K562 (cell line): ENCODE data around the gene MARVELD1. TPM values are rescaled to one million over a fixed set of nuclear protein-coding genes. Genes with fewer than 3 reads are reported as not detected.

Experiments
- ATAC-seq: fragments of 200-7000 bp; cut with Tn5 transposase; 3 replicates; pipeline ENCODE4 v1.9.1; 2020; ENCODE audit warnings: moderate library complexity
- BruUV-seq: library from RNA; stranded (reverse); fragments of 400-500 nt; replicated peaks from 2 replicates; lab custom pipeline; 2021; lab: Mats Ljungman, UMichigan
- CTCF ChIA-PET: fragments of 300-600 bp; formaldehyde crosslinking; extraction: SDS; loops from one replicate; lab custom pipeline; 2021; ENCODE audit warnings: low intra/inter-chr PET ratio; lab: Yijun Ruan, JAX
- POLR2A ChIA-PET: fragments of 300-600, 350-650 bp; sonication (Branson Sonifier 250); formaldehyde crosslinking; extraction: SDS; loops from one replicate; lab custom pipeline; 2021; ENCODE audit warnings: antibody characterized with exemption, inconsistent platforms; lab: Yijun Ruan, JAX
- DNase-seq, 4 experiments: peaks; one replicate each; pipeline versions ENCODE4 v3.0.0 to v3.0.0-alpha.2; 2011 to 2018; ENCODE audit warnings: low spot score in 3 of 4, mixed read lengths in 3 of 4; ENCODE audit errors: extremely low read depth in 1 of 4
- FAIRE-seq: peaks from 2 replicates; lab custom pipeline; 2011; peaks lifted over from hg19 to GRCh38; lab: Jason Lieb, UNC
- H2AFZ ChIP-seq: 2 replicates; pipeline ENCODE4 v1.6.0; 2011; ENCODE audit warnings: low read depth, low read length, control low read depth, inconsistent platforms
- H3K27ac ChIP-seq: fragments of 200-600 bp; 3 replicates; pipeline ENCODE4 v1.8.0; 2011; ENCODE audit warnings: low read depth, mild to moderate bottlenecking, control low read depth, inconsistent platforms, low read length, moderate library complexity, mixed read lengths; ENCODE audit errors: extremely low read depth
- H3K27me3 ChIP-seq, 2 experiments: fragments of 300-600 bp in 1 of 2; 2 replicates in 1 of 2; 3 replicates in 1 of 2; pipeline versions ENCODE4 v1.6.0 to v1.8.0; 2011; ENCODE audit warnings: inconsistent platforms in 2 of 2, low read length in 2 of 2, mild to moderate bottlenecking in 1 of 2, mixed read lengths in 1 of 2, moderate library complexity in 1 of 2; ENCODE audit not compliant: control insufficient read depth in 2 of 2, insufficient read depth in 2 of 2
- H3K36me3 ChIP-seq: fragments of 300-600 bp; 3 replicates; pipeline ENCODE4 v1.8.0; 2011; ENCODE audit warnings: mild to moderate bottlenecking, low read length, inconsistent platforms; ENCODE audit not compliant: control insufficient read depth, insufficient read depth
- H3K4me1 ChIP-seq, 2 experiments: fragments of 200-600 bp in 1 of 2; replicated peaks in 1 of 2; 2 replicates in 1 of 2; 3 replicates in 1 of 2; pipeline versions ENCODE4 v1.5.1 to v1.8.0; 2011; ENCODE audit warnings: inconsistent platforms in 2 of 2, low read length in 2 of 2, mild to moderate bottlenecking in 1 of 2, mixed read lengths in 1 of 2, moderate library complexity in 1 of 2; ENCODE audit not compliant: control insufficient read depth in 2 of 2, insufficient read depth in 2 of 2
- H3K4me2 ChIP-seq: 2 replicates; pipeline ENCODE4 v1.6.1; 2011; ENCODE audit warnings: low read length, control low read depth, inconsistent platforms, mixed read lengths; ENCODE audit not compliant: insufficient read depth
- H3K4me3 ChIP-seq: fragments of 200-600 bp; sonication (generic), shearing (Covaris generic); 2 replicates; pipeline ENCODE4 v1.5.1; 2016; ENCODE audit warnings: control low read depth, inconsistent platforms
- H3K79me2 ChIP-seq: fragments of 200-600 bp; 3 replicates; pipeline ENCODE4 v1.8.0; 2011; ENCODE audit warnings: low read length, inconsistent platforms; ENCODE audit not compliant: control insufficient read depth, insufficient read depth
- H3K9ac ChIP-seq, 2 experiments: 2 replicates each; pipeline versions ENCODE4 v1.6.0 to v1.6.1; 2011; ENCODE audit warnings: low read depth in 2 of 2, low read length in 2 of 2, control low read depth in 1 of 2, inconsistent platforms in 1 of 2, mild to moderate bottlenecking in 1 of 2, mixed read lengths in 1 of 2; ENCODE audit not compliant: insufficient read depth in 1 of 2
- H3K9me1 ChIP-seq: one replicate; pipeline ENCODE4 v1.6.0; 2011; ENCODE audit warnings: inconsistent platforms, mild to moderate bottlenecking, low read length, moderate library complexity; ENCODE audit not compliant: control insufficient read depth, insufficient read depth
- H3K9me3 ChIP-seq: replicated peaks from 2 replicates; pipeline ENCODE4 v1.5.1; 2011; ENCODE audit warnings: low read depth, low read length, inconsistent platforms; ENCODE audit not compliant: control insufficient read depth, insufficient read depth
- H4K20me1 ChIP-seq: replicated peaks from 2 replicates; pipeline ENCODE4 v1.6.1; 2011; ENCODE audit warnings: low read length, inconsistent platforms, mixed read lengths; ENCODE audit not compliant: control insufficient read depth, insufficient read depth
- BRCA1 ChIP-seq, 2 experiments: fragments of 450-650 bp in 1 of 2; sonication (generic) in 1 of 2; formaldehyde crosslinking in 1 of 2; IDR thresholded peaks; 2 replicates each; pipeline versions ENCODE4 v1.5.0 to v1.6.1; 2017 to 2020; ENCODE audit warnings: mild to moderate bottlenecking in 1 of 2, missing genetic modification reagents in 1 of 2
- BRF2 ChIP-seq: IDR thresholded peaks from 3 replicates; pipeline ENCODE4 v1.6.1; 2011; ENCODE audit warnings: borderline replicate concordance, mild to moderate bottlenecking; ENCODE audit not compliant: insufficient read length, insufficient read depth
- MAFF ChIP-seq: IDR thresholded peaks from 2 replicates; pipeline ENCODE4 v1.6.1; 2012; ENCODE audit warnings: low read length, improper control_type of control experiment
- MED1 ChIP-seq: sonication (generic); formaldehyde crosslinking; IDR thresholded peaks from 2 replicates; pipeline ENCODE4 v1.8.1; 2023; ENCODE audit warnings: missing genetic modification reagents, borderline replicate concordance
- MEF2A ChIP-seq: IDR thresholded peaks from 2 replicates; pipeline ENCODE4 v1.6.1; 2011; ENCODE audit warnings: low read depth, mild to moderate bottlenecking, low read length, moderate library complexity; ENCODE audit not compliant: control insufficient read depth
- MEF2D ChIP-seq: conservative IDR thresholded peaks from 2 replicates; pipeline ENCODE4 v1.6.1; 2016; ENCODE audit warnings: low read depth, missing genetic modification characterization, missing compliant biosample characterization
- SIX5 ChIP-seq, 2 experiments: IDR thresholded peaks; 2 replicates each; pipeline ENCODE4 v1.6.1; 2011; ENCODE audit warnings: low read length in 2 of 2, borderline replicate concordance in 1 of 2, low read depth in 1 of 2, mild to moderate bottlenecking in 1 of 2, moderate library complexity in 1 of 2; ENCODE audit not compliant: insufficient read depth in 1 of 2
- SRSF3 ChIP-seq: fragments of 200-400 bp; formaldehyde crosslinking; IDR thresholded peaks from 2 replicates; pipeline ENCODE4 v1.6.1; 2016; ENCODE audit warnings: mild to moderate bottlenecking, low read length, moderate library complexity; ENCODE audit not compliant: insufficient read depth
- XRCC4 ChIP-seq: IDR thresholded peaks from one replicate; pipeline ENCODE4 v1.6.1; 2011; ENCODE audit not compliant: insufficient read depth, insufficient read length; ENCODE audit errors: extremely low read depth
- ZBTB1 ChIP-seq: sonication (generic); formaldehyde crosslinking; IDR thresholded peaks from 2 replicates; pipeline ENCODE4 v1.8.1; 2023; ENCODE audit warnings: missing genetic modification reagents, low read depth, mild to moderate bottlenecking, borderline replicate concordance
- WGBS: fragments of 100-300 bp; shearing (Covaris generic); methylation state at CpG from one replicate; pipeline ENCODE4 v1.1.6; 2016; ENCODE audit warnings: low coverage, mixed read lengths; ENCODE audit not compliant: insufficient coverage; ENCODE audit errors: missing lambda C conversion rate; 5-methylcytosine and 5-hydroxymethylcytosine counted together
- in situ Hi-C: fragments of 300-500 bp; cut with MboI; formaldehyde crosslinking; loops from 4 replicates; pipeline ENCODE4 v1.15.0; 2018; ENCODE audit warnings: inconsistent platforms, mixed read lengths
- intact Hi-C: fragments of 100-400 bp; cut with micrococcal nuclease; formaldehyde crosslinking; loops from 2 replicates; pipeline ENCODE4 v1.14.2; 2022
- polyA plus RNA-seq, 8 experiments: library from polyadenylated mRNA; depleted of rRNA in 4 of 8; stranded (reverse) in 5 of 8; unstranded in 3 of 8; fragments of >200 nt; fragmentation: Nextera tagmentation in 2 of 8; fragmentation: Illumina TruSeq in 1 of 8; extraction: Ambion mirVana in 2 of 8; extraction: Trizol in 1 of 8; gene quantifications; 2 replicates each; pipeline versions ENCODE4 v1.2.1 to v1.2.3, GENCODE V29; 2011 to 2014; ENCODE audit warnings: inconsistent platforms in 1 of 8, missing spikeins in 1 of 8
- total RNA-seq, 7 experiments: library from RNA; depleted of rRNA in 6 of 7; stranded (reverse); fragments of >200 nt in 6 of 7; fragmentation: Illumina TruSeq in 2 of 7; extraction: Trizol in 2 of 7; gene quantifications; 2 replicates each; pipeline versions ENCODE4 v1.2.1 to v1.2.3, GENCODE V29; 2011 to 2021; ENCODE audit warnings: low replicate concordance in 1 of 7
- TF ChIP-seq, protein P1 (sequence below): fragments of 450-650 bp; IDR thresholded peaks from 2 replicates; pipeline ENCODE4 v1.6.1; 2016; ENCODE audit warnings: low read depth, mild to moderate bottlenecking, moderate library complexity
- TF ChIP-seq, protein P2 (sequence below): fragments of 450-650 bp; IDR thresholded peaks from 2 replicates; pipeline ENCODE4 v1.6.1; 2016; ENCODE audit warnings: missing biosample characterization, missing genetic modification characterization

The MARVELD1 gene
- total and polyA plus RNA-seq, 9 of the 15 experiments (the other 6 are each of a cell fraction or from before 2014, with no cell fraction given), result 2.7 to 12.5 (median 5.3) TPM

GRCh38 chr10:97748116-97748515 lies 34.6 kb downstream of the MARVELD1 start:
- Histone ChIP-seq H4K20me1 (no peaks in the 10 kb centered on the region), H3K9me3 (no peaks in the 10 kb centered on the region), H3K36me3 (peaks cover 92% of the 10 kb centered on the region; the same call in 2 of the 3 replicates), H2AFZ (no peak overlapping the region), H3K79me2 (peaks cover 15% of the 10 kb centered on the region; the same call in 2 of the 3 replicates), H3K4me2 (no peak overlapping the region), H3K27ac (no peak overlapping the region), H3K4me1 (peaks cover 12 to 17% of the 10 kb centered on the region in 2 experiments), H3K9me1 (no peaks in the 10 kb centered on the region), H3K9ac (peak overlapping the region in 1 of 2 experiments; percentile 58; a peak in 2 of 4 replicates), H3K27me3 (no peaks in the 10 kb centered on the region), H3K4me3 (no peak overlapping the region)
- POLR2A ChIA-PET, result interaction anchor here (0.5 to 0.6 kb wide), 2 partner anchors 32 to 195 kb away, joined by 3 read pairs; no protein-coding TSS in a partner anchor
- DNase-seq, result no peak
- ATAC-seq, result no peak
- intact Hi-C loops, result no loop called here
- TF ChIP-seq MAFF (no peak), BRCA1 (IDR thresholded peaks at IDR 0.05) (no peak), BRCA1 (CRISPR knock-in tag; IDR thresholded peaks at IDR 0.05) (no peak), BRF2 (no peak), XRCC4 (no peak), SRSF3 (no peak), MEF2D (tag) (no peak), ZBTB1 (CRISPR knock-in tag) (no peak), MEF2A (no peak), SIX5 (IDR thresholded peaks at IDR 0.05; ENCODE audit: borderline replicate concordance in 1 of 2, insufficient read depth in 1 of 2, low read depth in 1 of 2, low read length in 2 of 2) (no peak), MED1 (no peak)
- TF ChIP-seq, protein P1, sequence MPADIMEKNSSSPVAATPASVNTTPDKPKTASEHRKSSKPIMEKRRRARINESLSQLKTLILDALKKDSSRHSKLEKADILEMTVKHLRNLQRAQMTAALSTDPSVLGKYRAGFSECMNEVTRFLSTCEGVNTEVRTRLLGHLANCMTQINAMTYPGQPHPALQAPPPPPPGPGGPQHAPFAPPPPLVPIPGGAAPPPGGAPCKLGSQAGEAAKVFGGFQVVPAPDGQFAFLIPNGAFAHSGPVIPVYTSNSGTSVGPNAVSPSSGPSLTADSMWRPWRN, result no peak
- TF ChIP-seq, protein P2, sequence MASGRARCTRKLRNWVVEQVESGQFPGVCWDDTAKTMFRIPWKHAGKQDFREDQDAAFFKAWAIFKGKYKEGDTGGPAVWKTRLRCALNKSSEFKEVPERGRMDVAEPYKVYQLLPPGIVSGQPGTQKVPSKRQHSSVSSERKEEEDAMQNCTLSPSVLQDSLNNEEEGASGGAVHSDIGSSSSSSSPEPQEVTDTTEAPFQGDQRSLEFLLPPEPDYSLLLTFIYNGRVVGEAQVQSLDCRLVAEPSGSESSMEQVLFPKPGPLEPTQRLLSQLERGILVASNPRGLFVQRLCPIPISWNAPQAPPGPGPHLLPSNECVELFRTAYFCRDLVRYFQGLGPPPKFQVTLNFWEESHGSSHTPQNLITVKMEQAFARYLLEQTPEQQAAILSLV (tag), result no peak
- CTCF ChIA-PET, result no interaction called here
- 97% methylated on average over 7 of the region's 10 CpGs for WGBS
- FAIRE-seq, result no peak
- in situ Hi-C loops, result no loop called here
- BruUV-seq, result no TSS peak
